Measurements from ENCODE around the gene HSPA8.
"Not testable (repeated sequence)": the region's sequence is repeated elsewhere in the genome, so short reads cannot be mapped to it uniquely, and the experiment has no call there.

HSPA8 gene
- total RNA-seq: 1,321 to 6,597 (median 1,555) reads per million in 3 experiments

DNA sequence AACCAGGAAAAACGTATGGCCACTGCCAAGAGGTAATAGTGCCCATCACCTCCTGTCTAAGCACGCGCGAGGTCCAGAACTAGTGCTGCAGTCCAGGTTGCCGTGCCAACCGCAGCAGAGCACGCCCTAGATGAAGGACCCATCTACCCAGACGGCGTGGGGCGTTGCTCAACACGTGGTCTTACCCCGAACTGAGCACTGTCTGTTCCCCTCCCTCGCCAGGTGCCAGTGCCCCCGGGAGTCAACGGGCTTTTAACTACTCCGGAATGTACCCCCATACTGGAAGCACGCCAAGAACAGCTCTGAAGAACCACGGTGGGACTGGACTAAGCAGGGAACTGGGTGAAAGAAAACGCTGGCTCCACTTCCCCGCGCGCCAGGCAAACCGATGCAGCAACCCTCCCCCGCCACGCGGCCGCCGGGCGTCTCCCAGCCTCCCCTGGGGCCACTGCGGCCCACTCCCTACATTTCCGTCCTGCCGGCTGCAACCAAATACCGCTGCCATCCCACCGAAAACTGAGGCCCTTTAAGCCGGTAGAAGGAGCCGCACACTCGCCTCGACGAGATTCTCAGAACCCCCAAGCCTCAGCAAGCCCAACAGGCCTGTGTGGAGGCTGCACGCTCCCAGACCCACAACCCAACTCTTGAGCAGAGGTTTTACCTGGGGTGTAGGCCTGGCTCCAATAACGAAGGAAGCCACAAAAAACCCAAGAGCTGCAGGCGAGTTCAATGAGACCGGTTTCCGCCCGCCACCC is at the start of gene HSPA8:
TSS of gene HSPA8 (minus strand) at position 734 of the 755 bp plus-strand sequence. CDS start 812 bp downstream, outside the sequence.
- peak; percentile 46 for DNase-seq

GRCh38 chr11:123111465-123111864 is 49.5 kb upstream of the HSPA8 start:
- DNase-seq: peak; percentile 34

GRCh38 chr11:123110397-123110796 is 48.5 kb upstream of the HSPA8 start:
- no peak for DNase-seq

GRCh38 chr11:123107945-123108495 is 46.1 kb upstream of the HSPA8 start:
- DNase-seq: no peak

- DNase-seq: no peak
Measured at GRCh38 chr11:123104697-123105096, 42.8 kb upstream of the HSPA8 start.

DNA sequence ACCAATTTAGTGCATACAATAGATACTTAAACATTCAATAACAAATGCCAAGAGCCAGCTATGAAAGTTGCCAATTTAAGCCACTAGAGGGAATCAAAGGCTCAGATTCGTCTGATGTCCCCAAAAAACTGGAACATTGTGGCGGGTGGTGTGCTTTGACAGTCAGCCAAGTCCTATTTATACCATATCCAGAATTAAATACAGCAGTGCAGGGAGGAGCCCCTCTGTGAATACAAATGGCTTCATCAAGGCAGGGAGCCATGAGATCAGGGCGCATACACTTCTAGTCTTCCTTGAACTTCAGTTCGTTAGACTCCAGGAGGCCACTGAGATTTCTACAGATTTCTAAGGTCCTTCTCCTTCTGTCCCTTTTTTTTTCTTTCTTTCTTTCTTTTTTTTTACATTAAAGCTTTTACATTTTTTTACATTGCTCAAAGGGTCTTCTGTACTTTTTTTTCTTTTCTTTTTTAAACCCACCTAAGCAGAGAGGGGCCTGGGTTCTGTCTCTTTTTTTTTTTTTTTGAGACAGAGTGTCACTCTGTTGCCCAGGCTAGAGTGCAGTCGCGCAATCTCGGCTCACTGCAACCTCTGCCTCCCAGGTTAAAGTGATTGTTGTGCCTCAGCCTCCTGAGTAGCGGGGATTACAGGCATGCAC is 41.5 kb upstream of the HSPA8 start:
- DNase-seq: peak; percentile 36

GRCh38 chr11:123100379-123101085 is 38.6 kb upstream of the HSPA8 start:
- no peak for DNase-seq

GRCh38 chr11:123098990-123099389 is 37.1 kb upstream of the HSPA8 start:
- DNase-seq: no peak

DNA sequence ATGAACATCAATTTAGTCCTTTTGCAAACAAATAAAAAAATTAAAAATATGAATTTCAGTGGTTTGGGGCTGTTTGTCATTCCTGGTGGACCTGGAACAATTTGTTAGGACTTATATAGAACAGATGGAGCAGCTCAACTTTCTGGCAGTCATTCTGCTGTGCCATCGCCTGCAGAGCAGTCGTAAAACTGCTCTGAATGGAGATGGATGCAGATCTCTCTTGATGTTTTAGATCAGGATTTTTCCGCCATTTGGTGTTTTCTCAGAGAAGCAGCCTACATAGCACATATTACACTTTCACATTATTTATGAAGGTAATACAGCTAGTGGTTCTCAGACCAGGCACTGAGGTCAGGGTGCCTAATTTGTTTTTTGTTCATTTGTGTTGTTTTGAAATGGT is 31.8 kb upstream of the HSPA8 start:
- no peak for DNase-seq

GRCh38 chr11:123091506-123091905 is 29.6 kb upstream of the HSPA8 start:
- DNase-seq: no peak

DNA sequence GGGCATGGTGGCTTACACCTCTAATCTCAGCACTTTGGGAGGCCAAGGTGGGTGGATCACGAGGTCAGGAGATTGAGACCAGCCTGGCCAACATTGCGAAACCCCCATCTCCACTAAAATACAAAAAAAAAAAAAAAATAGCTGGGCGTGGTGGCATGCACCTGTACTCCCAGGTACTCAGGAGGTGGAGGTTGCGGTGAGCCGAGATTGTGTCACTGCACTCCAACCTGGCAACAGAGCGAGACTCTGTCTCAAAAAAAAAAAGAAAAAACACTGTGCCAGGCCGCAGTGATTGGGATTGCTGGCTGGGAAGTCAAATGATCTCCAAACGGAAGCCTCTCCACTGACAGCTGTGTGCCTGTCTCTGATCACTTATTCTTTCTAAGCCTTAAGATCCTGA is 28.2 kb upstream of the HSPA8 start:
- not testable (repeated sequence) for DNase-seq

DNA sequence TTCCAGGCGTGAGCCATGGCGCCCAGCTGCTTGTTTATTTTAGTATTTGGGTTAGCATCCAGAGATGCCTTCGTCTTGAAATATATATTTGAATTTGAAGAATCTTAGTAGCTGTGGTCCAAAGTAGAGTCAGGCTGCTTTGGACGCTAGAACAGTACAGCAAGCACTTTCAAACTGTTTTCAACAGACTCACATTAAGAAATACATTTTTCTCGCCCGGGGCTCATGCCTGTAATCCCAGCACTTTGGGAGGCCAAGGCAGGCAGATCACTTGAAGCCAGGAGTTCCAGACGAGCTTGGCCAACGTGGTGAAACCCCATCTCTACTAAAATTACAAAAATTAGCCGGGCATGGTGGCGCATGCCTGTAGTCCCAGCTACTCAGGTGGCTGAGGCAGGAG is 27.0 kb upstream of the HSPA8 start:
- DNase-seq: not testable (repeated sequence)

DNA sequence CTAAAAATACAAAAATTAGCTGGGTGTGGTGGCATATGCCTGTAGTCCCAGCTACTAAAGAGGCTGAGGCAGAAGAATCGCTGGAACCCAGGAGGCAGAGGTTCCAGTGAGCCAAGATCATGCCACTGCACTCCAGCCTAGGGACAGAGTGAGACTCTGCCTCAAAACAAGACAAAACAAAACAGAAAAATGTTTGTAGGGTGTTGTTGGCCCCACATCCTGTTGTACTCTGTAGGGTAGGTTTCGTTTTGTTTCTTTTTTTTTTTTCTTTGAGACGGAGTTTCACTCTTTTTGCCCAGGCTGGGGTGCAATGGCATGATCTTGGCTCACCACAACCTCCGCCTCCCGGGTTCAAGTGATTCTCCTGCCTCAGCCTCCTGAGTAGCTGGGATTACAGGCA is 25.7 kb upstream of the HSPA8 start:
- peak; percentile 56 for DNase-seq

DNA sequence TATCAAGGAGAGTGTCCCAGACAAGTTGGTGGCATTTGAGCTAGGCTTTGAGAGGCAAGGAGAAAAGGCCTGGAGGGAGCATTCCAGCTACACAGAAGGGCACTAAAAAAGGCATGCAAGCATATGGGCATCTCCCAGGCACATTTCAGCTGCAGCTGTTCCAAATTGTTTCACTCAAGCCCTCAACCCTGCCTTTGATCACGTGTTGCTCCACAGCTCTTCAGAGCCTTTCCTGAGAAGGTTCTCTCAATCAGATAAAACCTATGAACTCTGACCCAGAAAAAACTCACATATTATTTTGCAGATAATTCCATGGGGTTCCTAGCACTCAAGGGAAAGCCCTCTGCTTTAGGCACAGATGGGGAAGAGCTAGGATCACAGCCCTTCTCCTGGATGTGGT is 24.4 kb upstream of the HSPA8 start:
- no peak for DNase-seq

DNA sequence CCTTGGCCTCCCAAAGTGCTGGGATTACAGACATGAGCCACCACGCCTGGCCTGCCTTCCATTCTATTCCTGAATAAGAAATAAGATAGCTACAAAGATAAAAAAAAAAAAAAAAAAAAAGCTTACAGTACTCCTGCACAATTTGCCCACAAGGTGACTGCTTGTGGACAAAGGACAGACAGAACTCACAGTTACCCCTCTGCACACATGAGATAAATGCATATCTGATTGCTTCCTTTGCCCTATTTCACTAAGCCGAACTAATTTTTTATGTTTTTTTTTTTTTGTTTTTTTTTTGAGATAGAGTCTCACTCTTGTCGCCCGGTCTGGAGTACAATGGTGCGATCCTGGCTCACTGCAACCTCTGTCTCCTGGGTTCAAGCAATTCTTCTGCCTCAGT is 23.6 kb upstream of the HSPA8 start:
- DNase-seq: no peak

DNA sequence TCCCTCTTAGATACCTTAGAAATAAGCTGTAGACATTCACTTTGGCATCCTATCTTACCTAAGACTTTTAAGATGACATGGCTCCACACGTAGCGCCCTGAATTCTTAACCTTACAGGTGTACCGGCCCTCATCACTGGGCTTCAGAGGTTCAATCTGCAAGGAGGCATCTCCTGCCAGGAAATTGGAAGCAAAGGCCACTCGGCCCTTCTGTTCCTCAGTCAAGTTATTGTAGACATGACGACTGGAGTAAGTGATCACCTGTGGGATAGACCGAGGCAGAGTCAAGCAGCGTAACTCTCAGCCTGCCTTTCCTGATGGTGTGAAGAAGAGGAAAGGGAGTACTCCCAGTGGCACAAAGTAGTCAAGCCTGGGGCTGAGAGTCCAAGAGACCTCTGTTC is 22.5 kb upstream of the HSPA8 start:
- no peak for DNase-seq

DNA sequence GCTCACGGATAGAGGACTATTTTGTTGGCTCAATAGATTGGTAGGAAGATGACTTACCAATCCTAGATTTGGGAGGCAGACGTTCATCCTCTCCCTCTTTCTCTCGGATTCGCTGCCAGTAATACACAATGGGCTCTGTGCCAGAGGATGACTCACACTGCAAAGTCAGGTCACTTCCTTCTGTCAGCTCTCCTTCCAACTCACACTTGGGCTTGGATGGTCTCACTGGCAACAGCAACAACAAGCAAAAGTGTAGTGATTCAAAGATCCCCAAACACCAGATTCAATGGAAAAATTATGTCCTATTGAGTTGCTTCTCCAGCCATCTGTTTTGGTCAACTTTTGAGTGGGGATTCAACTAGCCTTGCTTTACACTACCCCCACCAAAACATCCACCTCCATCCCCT is 21.7 kb upstream of the HSPA8 start:
- DNase-seq: peak; percentile 64

DNA sequence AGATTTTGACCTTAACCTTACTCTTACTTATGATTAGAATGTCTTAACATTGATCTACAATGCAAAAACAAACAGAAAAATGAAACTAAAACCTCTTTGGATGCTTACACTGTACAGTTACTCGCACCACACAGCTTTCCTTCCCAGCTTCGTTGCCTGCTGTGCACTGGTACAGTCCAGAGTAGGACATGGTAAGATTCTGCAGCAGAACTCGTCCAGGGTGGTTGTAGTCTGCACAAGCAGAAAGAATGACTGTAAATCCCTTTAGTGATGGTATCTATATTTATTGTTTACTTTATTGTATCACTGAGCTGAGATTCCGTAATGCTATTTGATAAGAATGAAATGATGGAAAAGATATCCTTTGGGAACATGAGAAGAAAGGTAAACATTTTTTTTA is 21.0 kb upstream of the HSPA8 start:
- DNase-seq: no peak

DNA sequence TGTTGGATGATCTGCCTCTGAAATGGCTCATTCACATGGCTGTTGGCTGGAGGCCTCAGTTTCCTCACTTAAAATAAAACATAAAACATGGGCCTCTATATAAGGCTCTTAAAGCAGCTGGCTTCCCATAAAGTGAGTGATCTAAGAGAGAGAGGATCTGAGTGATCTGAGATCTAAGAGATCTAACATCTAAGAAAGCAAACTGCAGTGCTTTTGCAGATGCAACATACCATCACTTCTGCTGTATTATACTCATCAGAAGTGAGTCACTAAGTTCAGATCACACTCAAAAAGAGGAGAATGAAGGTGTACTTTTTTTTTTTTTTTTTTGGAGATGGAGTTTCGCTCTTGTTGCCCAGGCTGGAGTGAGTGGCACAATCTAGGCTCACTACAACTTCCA is 18.1 kb upstream of the HSPA8 start:
- no peak for DNase-seq

DNA sequence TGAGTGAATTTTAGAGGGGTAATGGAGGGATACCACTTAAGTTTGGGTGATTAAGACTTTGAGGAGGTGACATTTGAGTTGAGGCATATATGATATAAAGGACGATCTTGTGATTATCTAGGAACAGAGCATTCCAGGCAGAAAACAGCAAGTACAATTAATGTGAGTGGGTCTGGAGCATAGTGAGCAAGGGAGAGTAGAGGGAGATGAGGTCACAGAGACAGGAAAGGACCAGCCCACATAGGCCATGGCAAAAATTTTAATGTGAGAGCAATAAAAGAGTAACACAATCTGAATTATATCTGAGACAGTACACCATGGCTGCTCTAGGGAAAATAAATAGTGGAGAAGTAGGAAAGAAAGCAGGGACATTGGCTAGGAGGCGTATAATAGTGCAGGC is 14.5 kb upstream of the HSPA8 start:
- no peak for DNase-seq

GRCh38 chr11:123073343-123074057 is 11.6 kb upstream of the HSPA8 start:
- DNase-seq: no peak

- DNase-seq: no peak
Measured at GRCh38 chr11:123072762-123073161, 10.8 kb upstream of the HSPA8 start.

- no peak for DNase-seq
Measured at GRCh38 chr11:123072332-123072761, 10.4 kb upstream of the HSPA8 start.

All from central memory CD4-positive, alpha-beta T cell (primary cell).